HCT116 (cell line): ENCODE results near the gene TUBA3C. TPM values are rescaled to one million over a fixed set of nuclear protein-coding genes. Genes with fewer than 3 reads are reported as not detected.

Experiments
- ATAC-seq: fragments of 200-7000 bp; cut with Tn5 transposase; 2 replicates; pipeline ENCODE4 v1.9.1; 2020; ENCODE audit warnings: mild to moderate bottlenecking, moderate library complexity
- BruUV-seq: library from RNA; stranded (reverse); fragments of 400-500 nt; replicated peaks from 2 replicates; lab custom pipeline; 2021; lab: Mats Ljungman, UMichigan
- CTCF ChIA-PET: fragments of 300-600 bp; sonication (Branson Sonifier 250); formaldehyde crosslinking; loops from one replicate; lab custom pipeline; 2021; ENCODE audit warnings: antibody characterized with exemption; lab: Charles Lee
- POLR2A ChIA-PET: fragments of 300-600, 350-600 bp; sonication (Branson Sonifier 250); formaldehyde crosslinking; loops from one replicate; lab custom pipeline; 2021; ENCODE audit warnings: antibody characterized with exemption; lab: Charles Lee
- RAD21 ChIA-PET, 2 experiments: fragments of 300-600 bp; sonication (Branson Sonifier 250); formaldehyde crosslinking; loops; one replicate each; lab custom pipeline; 2023; ENCODE audit warnings: low total read pairs in 2 of 2; ENCODE audit not compliant: uncharacterized antibody in 2 of 2, unreplicated experiment in 2 of 2, low non-redundant PET in 1 of 2; lab: Charles Lee
- DNase-seq: peaks from one replicate; pipeline ENCODE4 v3.0.0-alpha.2; 2010; ENCODE audit warnings: low read depth, low spot score
- H2AFZ ChIP-seq: fragments of 200-600 bp; shearing (Covaris generic), sonication (generic); 2 replicates; pipeline ENCODE4 v1.6.1; 2017; ENCODE audit warnings: low read depth, mixed run types, mixed read lengths, antibody characterized with exemption, low read length; ENCODE audit not compliant: poor library complexity, severe bottlenecking
- H3K27ac ChIP-seq: 2 replicates; pipeline ENCODE4 v1.5.1; 2012; ENCODE audit warnings: low read depth, low read length
- H3K27me3 ChIP-seq: fragments of 200-600 bp; sonication (generic); 2 replicates; pipeline ENCODE4 v1.6.1; 2016; ENCODE audit warnings: mixed run types, low read length, mixed read lengths; ENCODE audit not compliant: insufficient read depth
- H3K36me3 ChIP-seq, 2 experiments: fragments of 200-500 bp in 1 of 2; fragments of 200-600 bp in 1 of 2; sonication (Bioruptor generic) in 1 of 2; sonication (generic) in 1 of 2; 2 replicates each; pipeline versions ENCODE4 v1.5.1 to v1.6.1; 2014 to 2016; ENCODE audit warnings: low read length in 2 of 2, inconsistent platforms in 1 of 2, mixed read lengths in 1 of 2, mixed run types in 1 of 2; ENCODE audit not compliant: insufficient read depth in 2 of 2, control insufficient read depth in 1 of 2
- H3K4me1 ChIP-seq, 2 experiments: fragments of 200-600 bp in 1 of 2; sonication (generic) in 1 of 2; 2 replicates each; pipeline versions ENCODE4 v1.5.1 to v1.6.1; 2012 to 2017; ENCODE audit warnings: low read length in 2 of 2, inconsistent platforms in 1 of 2, mild to moderate bottlenecking in 1 of 2, mixed read lengths in 1 of 2, mixed run types in 1 of 2, moderate library complexity in 1 of 2; ENCODE audit not compliant: insufficient read depth in 2 of 2, control insufficient read depth in 1 of 2
- H3K4me2 ChIP-seq: fragments of 200-600 bp; sonication (generic); 2 replicates; pipeline ENCODE4 v1.6.1; 2017; ENCODE audit warnings: mixed run types, low read length, mixed read lengths
- H3K4me3 ChIP-seq, 2 experiments: fragments of 200-600 bp in 1 of 2; sonication (generic) in 1 of 2; replicated peaks in 1 of 2; 2 replicates each; pipeline ENCODE4 v1.5.1; 2011 to 2016; ENCODE audit warnings: low read length in 2 of 2, control low read depth in 1 of 2, low read depth in 1 of 2, mild to moderate bottlenecking in 1 of 2, mixed read lengths in 1 of 2, mixed run types in 1 of 2
- H3K79me2 ChIP-seq: fragments of 200-600 bp; sonication (generic); 2 replicates; pipeline ENCODE4 v1.6.1; 2017; ENCODE audit warnings: mild to moderate bottlenecking, mixed run types, low read length, moderate library complexity, mixed read lengths; ENCODE audit not compliant: insufficient read depth
- H3K9ac ChIP-seq: fragments of 200-600 bp; sonication (generic); 2 replicates; pipeline ENCODE4 v1.6.1; 2016; ENCODE audit warnings: low read length, mixed read lengths
- H3K9me2 ChIP-seq: fragments of 200-600 bp; sonication (generic), shearing (Covaris generic); 2 replicates; pipeline ENCODE4 v1.6.1; 2017; ENCODE audit warnings: mixed run types, mild to moderate bottlenecking, moderate library complexity; ENCODE audit not compliant: insufficient read depth
- H3K9me3 ChIP-seq, 2 experiments: fragments of 200-500 bp in 1 of 2; fragments of 200-600 bp in 1 of 2; sonication (Bioruptor generic) in 1 of 2; sonication (generic) in 1 of 2; 2 replicates each; pipeline ENCODE4 v1.6.1; 2014 to 2017; ENCODE audit warnings: low read length in 2 of 2, mixed read lengths in 2 of 2, inconsistent platforms in 1 of 2, low read depth in 1 of 2, mild to moderate bottlenecking in 1 of 2, mixed run types in 1 of 2, moderate library complexity in 1 of 2; ENCODE audit not compliant: control insufficient read depth in 1 of 2, insufficient read depth in 1 of 2
- H4K20me1 ChIP-seq: fragments of 200-600 bp; sonication (generic), shearing (Covaris generic); 2 replicates; pipeline ENCODE4 v1.6.1; 2017; ENCODE audit warnings: mixed run types, mild to moderate bottlenecking, moderate library complexity; ENCODE audit not compliant: insufficient read depth
- ATF3 ChIP-seq: IDR thresholded peaks from 2 replicates; pipeline ENCODE4 v1.6.1; 2012
- CTCF ChIP-seq, 3 experiments: fragments of 200-600 bp in 1 of 3; sonication (generic) in 1 of 3; IDR thresholded peaks in 2 of 3; conservative IDR thresholded peaks in 1 of 3; 2 replicates each; pipeline ENCODE4 v1.5.1; 2012 to 2017; ENCODE audit warnings: low read depth in 2 of 3, low read length in 2 of 3, antibody characterized with exemption in 1 of 3, borderline replicate concordance in 1 of 3, control low read depth in 1 of 3, mild to moderate bottlenecking in 1 of 3, mixed read lengths in 1 of 3, mixed run types in 1 of 3, moderate library complexity in 1 of 3; ENCODE audit not compliant: insufficient read depth in 1 of 3
- EGR1 ChIP-seq: IDR thresholded peaks from 2 replicates; pipeline ENCODE4 v1.6.1; 2012; ENCODE audit warnings: low read depth
- EZH2 ChIP-seq: fragments of 200-600 bp; sonication (generic); IDR thresholded peaks from 2 replicates; pipeline ENCODE4 v1.6.1; 2017; ENCODE audit warnings: antibody characterized with exemption, mixed run types
- EZH2phosphoT487 ChIP-seq: fragments of 200-600 bp; IDR thresholded peaks from 2 replicates; pipeline ENCODE4 v1.6.1; 2018; ENCODE audit warnings: antibody characterized with exemption, borderline replicate concordance
- FOSL1 ChIP-seq: IDR thresholded peaks from 2 replicates; pipeline ENCODE4 v1.6.1; 2012; ENCODE audit warnings: low read depth
- JUND ChIP-seq: IDR thresholded peaks from 2 replicates; pipeline ENCODE4 v1.6.1; 2012
- POLR2A ChIP-seq: IDR thresholded peaks from 2 replicates; pipeline ENCODE4 v1.7.0; 2011; ENCODE audit warnings: borderline replicate concordance; ENCODE audit not compliant: insufficient read depth, insufficient read length; ENCODE audit errors: extremely low read depth
- POLR2AphosphoS5 ChIP-seq: IDR thresholded peaks from 2 replicates; pipeline ENCODE4 v1.6.1; 2011; ENCODE audit warnings: mild to moderate bottlenecking, low read depth, low read length, moderate library complexity
- RAD21 ChIP-seq: IDR thresholded peaks from 2 replicates; pipeline ENCODE4 v1.6.1; 2012; ENCODE audit warnings: low read depth, mild to moderate bottlenecking
- REST ChIP-seq: IDR thresholded peaks from 2 replicates; pipeline ENCODE4 v1.6.1; 2012; ENCODE audit warnings: low read depth
- SIN3A ChIP-seq: IDR thresholded peaks from 2 replicates; pipeline ENCODE4 v1.6.1; 2012; ENCODE audit warnings: low read depth
- SP1 ChIP-seq: IDR thresholded peaks from 2 replicates; pipeline ENCODE4 v1.6.1; 2012; ENCODE audit warnings: low read depth
- SRF ChIP-seq: IDR thresholded peaks from 2 replicates; pipeline ENCODE4 v1.6.1; 2012; ENCODE audit warnings: low read depth
- TCF7L2 ChIP-seq: IDR thresholded peaks from 2 replicates; pipeline ENCODE4 v1.7.0; 2011; ENCODE audit warnings: borderline replicate concordance, inconsistent platforms; ENCODE audit not compliant: insufficient read depth, insufficient read length; ENCODE audit errors: extremely low read depth
- ZBTB33 ChIP-seq: IDR thresholded peaks from 2 replicates; pipeline ENCODE4 v1.6.1; 2011; ENCODE audit warnings: mild to moderate bottlenecking, low read length, moderate library complexity; ENCODE audit not compliant: insufficient replicate concordance; ENCODE audit errors: extremely low read depth
- intact Hi-C: fragments of 100-400 bp; cut with micrococcal nuclease; formaldehyde crosslinking; loops from 2 replicates; pipeline ENCODE4 v1.10.0; 2022
- total RNA-seq: library from RNA; stranded (reverse); gene quantifications from one replicate; pipeline ENCODE4 v1.2.1, GENCODE V29; 2021; ENCODE audit not compliant: unreplicated experiment

Gene TUBA3C
- total RNA-seq, 1 experiment from 2014 or later, result not detected

GRCh38 chr13:19184176-19184575, 2.6 kb upstream of the TUBA3C start:
- no peak overlapping the region for H2AFZ ChIP-seq
- no peak for TF ChIP-seq EGR1
- no peak for TF ChIP-seq ATF3
- no peak for TF ChIP-seq EZH2
- no peak for TF ChIP-seq SP1
- no peak for TF ChIP-seq JUND
- no peak for TF ChIP-seq FOSL1
- TF ChIP-seq SIN3A, result no peak
- TF ChIP-seq CTCF (IDR thresholded peaks at IDR 0.05 in 2 of 3, conservative IDR thresholded peaks at IDR 0.05 in 1 of 3; ENCODE audit: borderline replicate concordance in 1 of 3, insufficient read depth in 1 of 3, low read depth in 2 of 3, low read length in 2 of 3), result no peak
- TF ChIP-seq POLR2A, result no peak
- TF ChIP-seq RAD21, result no peak
- no peak for TF ChIP-seq TCF7L2
- no peak for TF ChIP-seq POLR2AphosphoS5
- TF ChIP-seq SRF, result no peak
- TF ChIP-seq EZH2phosphoT487, result no peak
- TF ChIP-seq REST, result no peak
- TF ChIP-seq ZBTB33, result no peak
- no peaks in the 10 kb centered on the region for H3K9me2 ChIP-seq
- H3K36me3 ChIP-seq, result no peaks in the 10 kb centered on the region
- no peak overlapping the region for H3K9ac ChIP-seq
- CTCF ChIA-PET, result no interaction called here
- POLR2A ChIA-PET, result no interaction called here
- no peak overlapping the region for H3K4me2 ChIP-seq
- no peaks in the 10 kb centered on the region for H4K20me1 ChIP-seq
- DNase-seq (no peak), ATAC-seq (no peak)
- no peaks in the 10 kb centered on the region for H3K4me1 ChIP-seq
- no peak overlapping the region for H3K27ac ChIP-seq
- RAD21 ChIA-PET, result no interaction called here
- H3K4me3 ChIP-seq, result no peak overlapping the region
- BruUV-seq, result no TSS peak
- H3K9me3 ChIP-seq, result no peaks in the 10 kb centered on the region; a peak in 2 of 4 replicates
- H3K79me2 ChIP-seq, result no peaks in the 10 kb centered on the region
- H3K27me3 ChIP-seq, result no peaks in the 10 kb centered on the region
- intact Hi-C loops, result no loop called here
